AG09309 (cell line): Measurements from ENCODE around the gene TFF1.

Experiments used
- DNase-seq: peaks from one replicate; pipeline ENCODE4 v3.0.0-alpha.2; 2010; ENCODE audit warnings: low read depth
- H3K4me3 ChIP-seq: 2 replicates; pipeline ENCODE4 v1.5.1; 2011; ENCODE audit warnings: mild to moderate bottlenecking, low read depth, low read length, moderate library complexity; ENCODE audit not compliant: control insufficient read depth
- CTCF ChIP-seq: IDR thresholded peaks from 2 replicates; pipeline ENCODE4 v1.5.1; 2011; ENCODE audit warnings: mild to moderate bottlenecking, low read depth, low read length, inconsistent platforms; ENCODE audit not compliant: insufficient read depth, control insufficient read depth; ENCODE audit errors: missing control alignments

The TFF1 gene

GRCh38 chr21:42388740-42389448 lies 22.6 kb upstream of the TFF1 start:
- H3K4me3 ChIP-seq = no peak overlapping the region
- no peak for DNase-seq
- no peak for TF ChIP-seq CTCF

DNA sequence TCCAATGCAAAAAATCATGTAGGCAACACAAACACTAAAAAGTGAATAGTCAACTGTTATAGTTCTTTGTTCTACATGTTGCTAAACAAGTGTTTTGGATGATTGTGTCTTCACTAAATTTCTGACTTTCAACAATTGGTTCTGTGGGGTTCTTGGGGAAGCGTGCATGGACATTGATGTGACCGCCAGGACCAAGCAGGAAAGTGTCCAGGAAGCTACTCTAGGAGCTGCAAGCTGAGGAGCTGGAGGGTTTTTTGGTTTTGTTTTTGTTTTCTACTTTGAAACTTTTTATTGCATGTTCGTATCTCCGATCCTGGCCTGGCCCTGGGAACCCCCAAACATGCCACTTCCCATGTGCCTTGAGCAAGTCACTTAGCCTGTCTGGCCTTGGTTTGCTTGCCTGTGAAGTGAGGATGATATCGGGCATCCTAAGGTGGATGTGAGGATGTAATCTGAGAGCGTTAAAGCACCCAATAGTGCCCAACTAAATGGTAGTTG lies 21.6 kb upstream of the TFF1 start:
- no peak for TF ChIP-seq CTCF
- H3K4me3 ChIP-seq = no peak overlapping the region
- DNase-seq = no peak

- no peak overlapping the region for H3K4me3 ChIP-seq
- DNase-seq = no peak
These were observed 20.8 kb upstream of the TFF1 start for GRCh38 chr21:42387164-42387563.

GRCh38 chr21:42386034-42386591 lies 19.8 kb upstream of the TFF1 start:
- DNase-seq = no peak
- no peak for TF ChIP-seq CTCF
- H3K4me3 ChIP-seq = no peak overlapping the region

More at GRCh38 chr21:42387164-42387563, 20.8 kb upstream of the TFF1 start:
- no peak for TF ChIP-seq CTCF

DNA sequence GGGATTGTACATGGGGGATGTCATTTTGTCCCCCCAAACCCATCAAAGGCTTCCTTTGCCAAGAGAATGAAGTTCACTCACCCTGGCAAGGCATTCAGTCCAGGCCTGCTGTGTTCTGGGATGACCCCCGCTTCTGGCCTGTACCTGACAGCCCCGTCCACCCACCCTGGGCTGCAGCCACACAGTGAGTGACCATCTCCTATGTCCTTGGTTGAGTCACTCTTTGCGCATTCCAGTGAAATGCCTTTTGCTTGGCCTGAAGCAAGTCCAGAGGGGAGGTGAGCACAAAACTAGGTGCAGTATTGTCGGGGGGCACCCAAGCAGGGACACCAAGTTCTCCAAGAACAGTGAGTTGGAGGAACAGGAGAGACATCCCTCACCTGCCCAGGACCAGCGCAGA lies 19.3 kb upstream of the TFF1 start:
- TF ChIP-seq CTCF = no peak
- no peak for DNase-seq
- no peak overlapping the region for H3K4me3 ChIP-seq

DNA sequence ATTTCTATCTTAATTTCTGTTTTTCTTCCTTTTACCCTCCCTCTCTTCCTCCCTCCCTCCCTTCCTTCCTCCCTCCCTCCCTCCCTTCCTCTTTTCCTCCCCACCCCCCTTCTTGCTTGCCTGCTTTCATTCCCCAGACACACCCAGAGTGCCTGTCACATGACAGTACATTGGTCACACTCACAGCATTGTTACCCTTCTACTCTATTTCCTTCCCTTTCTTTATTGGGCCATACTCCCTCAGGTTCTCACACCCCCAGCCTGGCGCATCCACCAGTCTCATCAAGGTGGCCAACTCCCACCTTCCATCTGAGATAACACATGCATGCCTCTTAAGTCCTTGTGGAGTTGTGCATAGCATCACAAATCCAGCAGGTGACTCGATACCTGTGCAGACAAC lies 18.7 kb upstream of the TFF1 start:
- TF ChIP-seq CTCF = no peak
- DNase-seq = no peak
- H3K4me3 ChIP-seq = no peak overlapping the region
